Tibial nerve (tissue), 3 donors: ENCODE data around the gene LMNB1.

Experiments used
- CTCF ChIP-seq, 5 experiments: fragments of 200-600 bp in 3 of 5; fragments of 450-650 bp in 2 of 5; sonication (generic) in 3 of 5; IDR thresholded peaks; one replicate each; pipeline ENCODE4 v1.5.1; 2016 to 2019; ENCODE audit warnings: antibody characterized with exemption in 5 of 5, mild to moderate bottlenecking in 3 of 5, moderate library complexity in 2 of 5
- POLR2A ChIP-seq, 2 donors: fragments of 450-650 bp; IDR thresholded peaks; one replicate each; pipeline ENCODE4 v1.6.1; 2017; ENCODE audit warnings: antibody characterized with exemption in 2 of 2, mild to moderate bottlenecking in 2 of 2, moderate library complexity in 2 of 2

- TF ChIP-seq CTCF (IDR thresholded peaks at IDR 0.05) (peak; percentile 18 to 54 (median 25)), POLR2A (IDR thresholded peaks at IDR 0.05) (no peak)
Measured at GRCh38 chr5:126837906-126838539, 61.1 kb downstream of the LMNB1 start.
